HG03558 (cell line): ENCODE data around the gene TRIM64.
"Not testable (repeated sequence)": the region's sequence is repeated elsewhere in the genome, so short reads cannot be mapped to it uniquely, and the experiment has no call there.

Experiments used
- ATAC-seq: cut with Tn5 transposase; IDR thresholded peaks from one replicate; pipeline ENCODE4 v1.9.1; 2021; ENCODE audit warnings: moderate number of reproducible peaks; ENCODE audit not compliant: unreplicated experiment; ENCODE audit errors: extremely low read depth

The TRIM64 gene, protein sequence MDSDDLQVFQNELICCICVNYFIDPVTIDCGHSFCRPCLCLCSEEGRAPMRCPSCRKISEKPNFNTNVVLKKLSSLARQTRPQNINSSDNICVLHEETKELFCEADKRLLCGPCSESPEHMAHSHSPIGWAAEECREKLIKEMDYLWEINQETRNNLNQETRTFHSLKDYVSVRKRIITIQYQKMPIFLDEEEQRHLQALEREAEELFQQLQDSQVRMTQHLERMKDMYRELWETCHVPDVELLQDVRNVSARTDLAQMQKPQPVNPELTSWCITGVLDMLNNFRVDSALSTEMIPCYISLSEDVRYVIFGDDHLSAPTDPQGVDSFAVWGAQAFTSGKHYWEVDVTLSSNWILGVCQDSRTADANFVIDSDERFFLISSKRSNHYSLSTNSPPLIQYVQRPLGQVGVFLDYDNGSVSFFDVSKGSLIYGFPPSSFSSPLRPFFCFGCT

DNA sequence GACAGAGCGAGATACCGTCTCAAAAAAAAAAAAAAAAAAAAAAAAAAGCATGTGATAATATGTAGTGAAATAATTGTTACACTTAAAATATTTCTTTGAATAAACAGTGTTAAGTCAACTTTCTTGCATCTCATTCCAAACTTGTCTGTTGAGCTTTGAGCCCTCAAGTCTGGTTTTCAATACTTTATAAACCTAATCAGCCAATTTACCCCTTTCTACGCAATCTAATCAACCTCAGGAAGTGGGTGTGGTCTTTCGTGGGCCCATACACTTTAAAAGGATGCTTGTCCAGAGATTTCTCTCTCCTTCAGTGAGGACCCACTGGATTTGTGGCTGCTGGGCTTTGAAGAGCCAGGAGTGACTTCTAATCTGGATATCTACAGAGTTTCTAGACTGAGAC is at the start of gene TRIM64:
Gene TRIM64 (plus strand): TSS at position 301 of the 400 bp plus-strand sequence. CDS start 2,467 bp downstream, outside the sequence.
- ATAC-seq = not testable (repeated sequence)

DNA sequence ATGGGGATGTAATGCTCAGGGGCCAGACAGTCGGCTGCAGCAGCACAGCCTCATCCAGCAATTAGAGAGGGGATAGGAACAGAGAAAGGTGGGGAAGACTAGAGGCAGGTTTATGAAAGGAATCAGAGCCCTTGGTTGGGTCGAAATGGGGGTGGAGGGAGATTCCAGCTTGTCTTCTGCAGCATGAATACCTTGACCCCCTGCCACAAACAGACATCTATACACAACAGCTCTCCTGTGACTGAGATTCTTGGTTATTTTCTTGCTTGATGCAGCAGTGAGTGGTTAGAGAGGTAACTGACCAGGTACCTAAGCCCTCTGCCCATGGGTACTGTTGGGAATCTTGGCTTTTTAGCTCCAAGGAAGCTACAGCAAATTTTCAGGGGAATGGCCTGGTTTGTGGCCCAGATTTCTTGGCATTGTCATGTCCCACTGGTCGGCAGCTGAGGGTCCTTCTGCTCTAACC is 43.6 kb upstream of the TRIM64 start, which contains the start of gene TRIM49D1:
Gene TRIM49D1 (minus strand): TSS at position 51 of the 466 bp plus-strand sequence. CDS start 4,535 bp downstream, outside the sequence.
- no peak for ATAC-seq

DNA sequence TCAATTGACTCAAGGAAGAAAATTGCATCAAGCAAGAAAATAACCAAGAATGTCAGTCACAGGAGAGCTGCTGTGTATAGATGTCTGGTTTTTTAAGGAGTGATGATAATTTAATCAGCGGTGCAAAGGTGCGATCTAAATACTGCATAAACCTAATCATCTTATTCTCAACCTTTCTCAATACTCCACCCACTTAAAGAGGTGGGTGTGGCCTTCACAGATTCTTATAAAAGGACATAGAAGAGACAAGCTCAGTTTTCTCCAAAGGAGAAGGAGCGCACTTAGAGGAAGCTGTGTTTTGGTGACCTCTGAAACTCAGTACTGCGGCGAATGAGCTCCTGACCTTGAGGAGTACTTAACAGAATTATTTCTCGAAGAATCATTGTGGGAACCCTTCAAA is 42.1 kb upstream of the TRIM64 start, which contains the start of gene TRIM49D2:
Gene TRIM49D2 (plus strand): TSS at position 301 of the 400 bp plus-strand sequence. CDS start 2,698 bp downstream, outside the sequence.
- not testable (repeated sequence) for ATAC-seq

DNA sequence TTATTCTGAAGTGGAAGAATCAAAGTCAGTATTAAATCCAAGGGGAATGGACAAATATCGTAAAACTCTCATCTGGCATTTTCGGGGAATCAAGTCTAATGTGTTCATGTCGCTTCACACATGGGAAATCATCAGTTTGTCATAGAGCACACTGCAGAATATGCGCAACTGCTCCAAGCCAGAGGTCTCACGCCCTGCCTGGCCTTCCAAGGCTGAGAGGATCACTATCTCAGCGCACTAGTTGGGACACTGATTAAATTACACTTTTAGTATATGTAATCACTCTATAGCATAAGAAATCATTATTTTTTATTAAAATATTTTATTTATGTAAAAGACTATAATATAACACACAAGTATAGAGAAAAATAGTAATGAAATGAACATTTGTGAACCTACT is 5.0 kb upstream of the TRIM64 start:
- not testable (repeated sequence) for ATAC-seq
